ENCODE data around the gene PPIC.
"Not testable (repeated sequence)": the region's sequence is repeated elsewhere in the genome, so short reads cannot be mapped to it uniquely, and the experiment has no call there.

GRCh38 chr5:122974251-122974650, 62.3 kb downstream of the PPIC start:
- TF ChIP-seq EZH2 (IDR thresholded peaks at IDR 0.05; ENCODE audit: insufficient read depth, low read length); CTCF (IDR thresholded peaks at IDR 0.05; ENCODE audit: insufficient read depth, low read depth, low read length): not testable (repeated sequence)

All from astrocyte (in vitro differentiated cells and primary cell).